HG02970 (cell line): ENCODE results near the gene QRICH2.
"Not testable (repeated sequence)": the region's sequence is repeated elsewhere in the genome, so short reads cannot be mapped to it uniquely, and the experiment has no call there.

ENCODE experiments used
- ATAC-seq: cut with Tn5 transposase; IDR thresholded peaks from one replicate; pipeline ENCODE4 v1.9.1; 2021; ENCODE audit warnings: mild to moderate bottlenecking, moderate library complexity, moderate number of reproducible peaks; ENCODE audit not compliant: unreplicated experiment, low FRiP score

QRICH2 gene, protein sequence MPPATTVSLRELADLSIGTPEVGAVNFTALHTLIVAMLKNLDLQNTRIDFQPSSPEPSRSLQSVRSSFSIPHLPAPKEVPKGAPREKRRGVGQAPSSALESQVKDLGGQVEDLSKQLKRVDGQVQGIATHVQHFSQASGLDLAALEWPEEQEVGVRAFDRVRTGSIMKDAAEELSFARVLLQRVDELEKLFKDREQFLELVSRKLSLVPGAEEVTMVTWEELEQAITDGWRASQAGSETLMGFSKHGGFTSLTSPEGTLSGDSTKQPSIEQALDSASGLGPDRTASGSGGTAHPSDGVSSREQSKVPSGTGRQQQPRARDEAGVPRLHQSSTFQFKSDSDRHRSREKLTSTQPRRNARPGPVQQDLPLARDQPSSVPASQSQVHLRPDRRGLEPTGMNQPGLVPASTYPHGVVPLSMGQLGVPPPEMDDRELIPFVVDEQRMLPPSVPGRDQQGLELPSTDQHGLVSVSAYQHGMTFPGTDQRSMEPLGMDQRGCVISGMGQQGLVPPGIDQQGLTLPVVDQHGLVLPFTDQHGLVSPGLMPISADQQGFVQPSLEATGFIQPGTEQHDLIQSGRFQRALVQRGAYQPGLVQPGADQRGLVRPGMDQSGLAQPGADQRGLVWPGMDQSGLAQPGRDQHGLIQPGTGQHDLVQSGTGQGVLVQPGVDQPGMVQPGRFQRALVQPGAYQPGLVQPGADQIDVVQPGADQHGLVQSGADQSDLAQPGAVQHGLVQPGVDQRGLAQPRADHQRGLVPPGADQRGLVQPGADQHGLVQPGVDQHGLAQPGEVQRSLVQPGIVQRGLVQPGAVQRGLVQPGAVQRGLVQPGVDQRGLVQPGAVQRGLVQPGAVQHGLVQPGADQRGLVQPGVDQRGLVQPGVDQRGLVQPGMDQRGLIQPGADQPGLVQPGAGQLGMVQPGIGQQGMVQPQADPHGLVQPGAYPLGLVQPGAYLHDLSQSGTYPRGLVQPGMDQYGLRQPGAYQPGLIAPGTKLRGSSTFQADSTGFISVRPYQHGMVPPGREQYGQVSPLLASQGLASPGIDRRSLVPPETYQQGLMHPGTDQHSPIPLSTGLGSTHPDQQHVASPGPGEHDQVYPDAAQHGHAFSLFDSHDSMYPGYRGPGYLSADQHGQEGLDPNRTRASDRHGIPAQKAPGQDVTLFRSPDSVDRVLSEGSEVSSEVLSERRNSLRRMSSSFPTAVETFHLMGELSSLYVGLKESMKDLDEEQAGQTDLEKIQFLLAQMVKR (N-terminal part only)

DNA sequence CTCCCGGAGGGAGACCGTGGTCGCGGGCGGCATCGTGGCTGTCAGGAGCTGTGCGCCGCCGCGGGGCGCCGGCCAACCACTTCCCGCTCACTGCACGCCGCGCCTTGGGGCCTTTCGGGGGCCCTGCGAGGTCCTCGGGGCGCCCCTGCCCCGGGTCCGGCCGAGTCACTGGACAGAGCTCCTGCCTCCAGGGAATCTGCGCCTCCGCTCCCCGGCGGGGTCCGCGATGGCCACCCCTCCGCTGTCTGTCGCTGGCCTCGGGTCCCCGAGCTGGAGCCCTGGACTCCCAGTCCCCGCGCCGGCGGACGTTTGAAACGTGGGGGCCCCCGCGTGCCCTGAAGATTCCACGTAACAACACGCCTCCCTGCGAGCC is at the start of gene QRICH2:
Gene QRICH2, minus strand, starts transcription at position 311 of the 373 bp plus-strand sequence. Its CDS starts 278 bp downstream, at position 33.
- no peak for ATAC-seq

DNA sequence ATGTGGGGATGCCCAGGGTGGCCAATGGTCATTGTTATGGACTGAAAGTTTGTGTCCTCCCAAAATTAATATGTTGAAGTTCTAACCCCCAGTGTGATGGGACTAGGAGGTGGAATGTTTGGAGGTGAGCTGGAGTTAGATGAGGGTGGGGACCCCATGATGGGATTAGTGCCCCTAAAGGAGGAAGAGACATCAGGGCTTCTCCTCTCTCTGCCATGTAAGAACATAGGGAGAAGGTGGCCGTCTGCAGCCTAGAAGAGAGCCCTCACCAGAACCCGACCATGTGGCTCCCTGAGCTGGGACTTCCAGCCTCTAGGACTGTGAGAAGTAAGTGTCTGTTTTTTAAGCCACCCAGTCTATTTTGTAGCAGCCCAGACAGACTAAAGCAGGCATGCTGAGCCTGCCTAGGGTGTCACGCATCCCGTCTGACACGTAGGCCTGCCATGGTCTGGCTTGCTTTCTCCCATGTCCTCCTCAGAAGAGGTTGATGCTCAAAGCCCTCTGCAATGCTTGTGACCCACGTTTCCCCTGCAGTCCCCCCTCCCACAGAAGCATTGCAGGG is 49.6 kb upstream of the QRICH2 start:
- ATAC-seq, result no peak

DNA sequence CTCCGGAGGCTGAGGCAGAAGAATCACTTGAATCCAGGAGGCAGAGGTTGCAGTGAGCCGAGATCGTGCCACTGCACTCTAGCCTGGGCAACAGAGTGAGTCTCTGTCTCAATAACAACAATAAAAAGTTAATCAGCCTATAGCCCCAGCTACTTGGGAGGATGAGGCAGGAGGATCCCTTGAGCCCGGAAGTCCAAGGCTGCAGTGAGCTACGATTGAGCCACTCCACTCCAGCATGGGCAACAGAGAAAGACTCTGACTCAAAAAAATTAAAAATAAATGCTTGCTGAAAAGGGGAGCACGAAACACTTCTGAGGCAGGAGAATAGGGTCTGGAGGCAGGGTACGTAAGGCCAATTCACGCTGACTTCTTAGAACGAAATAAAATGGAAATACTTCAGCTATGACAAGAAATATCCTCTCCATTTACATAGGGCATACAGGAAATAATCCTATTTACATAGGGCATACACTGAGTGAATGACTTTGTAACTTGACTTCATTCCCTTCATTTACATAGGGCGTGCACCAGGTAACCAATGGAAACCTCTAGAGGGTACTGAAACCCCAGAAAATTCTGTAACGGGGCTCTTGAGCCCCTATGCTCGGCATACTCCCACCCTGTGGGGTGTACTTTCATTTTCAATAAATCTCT is 48.9 kb upstream of the QRICH2 start:
- ATAC-seq, result no peak

DNA sequence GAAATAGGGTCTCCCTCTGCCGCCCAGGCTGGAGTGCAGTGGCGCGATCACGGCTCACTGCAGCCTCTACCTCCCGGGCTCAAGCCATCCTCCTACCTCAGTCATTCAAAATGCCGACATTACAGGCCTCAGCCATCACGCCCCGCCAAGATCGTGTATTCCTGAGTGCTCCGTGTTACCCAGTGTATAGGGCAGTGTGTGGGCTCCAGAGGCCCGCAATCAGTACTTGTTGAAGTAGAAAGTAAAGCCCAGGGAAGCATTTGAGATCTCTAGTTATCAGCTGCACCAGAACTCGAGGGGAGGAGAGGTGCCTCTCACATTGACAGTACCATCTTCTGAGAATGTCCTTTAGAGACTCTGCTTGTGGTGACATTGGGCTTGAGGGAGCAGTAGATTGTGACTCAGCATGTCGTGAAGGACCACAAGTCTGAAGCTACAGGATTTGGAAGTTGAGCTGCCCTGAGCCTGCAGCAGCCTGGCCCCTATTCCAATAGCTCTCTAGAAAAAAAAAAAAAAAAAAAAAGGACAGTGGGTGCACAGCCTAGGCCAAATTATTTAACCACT is 46.8 kb upstream of the QRICH2 start:
- ATAC-seq, result no peak

DNA sequence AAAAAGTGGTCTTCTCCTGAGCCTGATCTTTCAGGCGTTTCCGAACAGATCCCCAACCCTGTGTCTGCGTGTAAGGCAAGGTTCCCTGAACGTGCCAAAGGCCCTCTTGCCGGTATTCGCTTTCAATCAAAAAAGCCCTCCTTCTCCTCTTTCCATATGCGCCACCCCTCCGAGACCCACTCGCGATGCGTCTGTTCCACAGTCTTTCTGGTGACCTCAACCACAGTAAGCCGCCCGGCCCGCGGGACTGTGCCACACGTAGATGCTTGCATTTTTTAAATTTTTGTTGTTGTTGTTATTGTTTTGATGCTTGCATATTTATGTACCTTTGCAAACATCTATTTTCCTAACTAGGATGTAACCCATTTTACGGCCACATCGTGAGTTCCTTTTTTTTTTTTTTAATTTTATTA is 46.2 kb upstream of the QRICH2 start:
- ATAC-seq, result no peak

DNA sequence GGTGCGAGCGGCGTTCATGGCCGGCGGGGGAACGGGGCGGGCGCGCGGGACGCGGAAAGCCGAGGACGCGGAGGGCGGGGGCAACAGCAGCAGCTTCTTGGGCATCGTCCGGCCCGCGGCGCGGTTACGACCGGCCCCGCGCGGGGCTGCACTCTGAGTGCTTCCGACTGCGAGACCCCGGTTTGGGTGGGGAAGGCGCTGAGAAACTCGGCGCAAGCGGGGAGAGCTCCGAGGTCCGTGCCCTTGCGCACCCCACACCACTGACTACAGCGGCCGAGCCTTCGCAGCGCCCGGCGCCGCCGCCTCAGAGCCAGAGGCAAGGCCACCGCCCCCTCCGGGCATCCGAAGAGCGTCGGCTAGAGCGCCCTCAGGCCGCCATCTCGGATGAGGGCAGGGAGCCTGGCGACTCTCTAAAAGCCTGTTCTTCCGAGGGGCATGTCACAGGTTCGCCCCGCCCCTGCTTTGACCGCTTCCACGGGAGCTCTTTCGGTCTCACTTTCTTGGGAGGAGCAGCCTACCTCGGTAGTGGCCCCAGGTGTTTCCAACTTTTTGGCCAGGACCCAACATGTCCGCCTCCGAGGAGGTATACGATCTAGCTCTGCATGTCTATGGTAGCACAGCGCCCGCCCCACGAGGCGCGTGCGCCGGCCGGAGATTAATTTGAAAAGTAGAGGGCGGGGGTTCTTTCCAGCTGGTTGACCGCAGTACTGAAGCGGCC is 45.7 kb upstream of the QRICH2 start, which contains the start of gene PRPSAP1:
Gene PRPSAP1, minus strand, starts transcription at position 318 of the 718 bp plus-strand sequence. Its CDS starts 213 bp downstream, at position 105.
- peak; percentile 84 for ATAC-seq

DNA sequence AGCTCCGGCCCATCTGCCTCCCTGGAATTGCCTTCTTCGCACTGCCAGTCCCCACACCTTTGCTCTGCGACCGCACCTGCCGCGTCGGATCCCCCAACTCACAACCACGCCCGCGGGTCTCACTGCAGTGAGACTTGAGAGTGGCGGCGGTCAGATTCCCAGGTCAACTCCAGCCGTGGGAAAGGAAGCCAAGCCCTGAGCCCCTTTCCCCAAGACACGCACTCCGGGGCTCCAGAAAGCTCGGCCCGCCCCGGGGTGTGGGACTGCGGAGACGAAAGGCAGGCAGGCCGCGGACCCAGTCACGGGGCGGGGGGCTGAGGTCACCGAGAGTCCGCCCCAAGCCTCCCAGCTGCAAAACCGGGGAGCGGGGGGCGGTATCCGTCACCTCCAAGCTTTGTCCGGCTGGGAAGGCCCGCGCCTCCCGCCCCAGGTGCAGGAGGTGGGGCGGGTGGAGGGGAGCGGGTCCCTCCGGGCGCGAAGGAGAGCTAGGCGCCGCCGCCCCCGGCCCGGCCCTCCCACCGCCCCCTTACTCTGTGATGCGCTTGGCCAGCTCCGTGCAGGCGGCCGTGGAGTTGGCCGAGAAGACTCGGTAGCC is 45.0 kb upstream of the QRICH2 start:
- peak; percentile 2 for ATAC-seq

DNA sequence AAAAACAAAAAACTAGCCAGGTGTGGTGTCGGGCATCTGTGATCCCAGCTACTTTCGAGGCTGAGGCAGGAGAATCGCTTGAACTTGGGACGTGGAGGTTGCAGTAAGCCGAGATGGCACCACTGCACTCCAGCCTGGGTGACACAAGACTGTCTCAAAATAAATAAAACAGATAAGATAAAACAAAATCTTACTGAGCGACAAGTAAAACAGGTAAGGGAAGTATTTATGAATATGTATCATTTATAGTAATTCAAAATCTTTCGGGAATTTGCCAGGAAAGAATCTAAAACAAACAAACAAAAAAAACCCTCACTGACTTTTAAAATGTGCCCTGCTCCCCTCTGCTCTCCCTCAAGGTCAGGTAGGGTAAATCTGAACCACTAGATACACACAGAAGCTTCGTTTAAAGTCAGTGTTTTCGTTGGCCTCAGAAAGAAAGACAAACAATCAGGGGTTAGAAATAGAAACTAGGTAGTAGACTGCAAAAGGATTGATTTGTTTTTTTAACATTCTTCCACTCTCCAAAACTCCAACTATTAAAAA is 43.5 kb upstream of the QRICH2 start:
- no peak for ATAC-seq

DNA sequence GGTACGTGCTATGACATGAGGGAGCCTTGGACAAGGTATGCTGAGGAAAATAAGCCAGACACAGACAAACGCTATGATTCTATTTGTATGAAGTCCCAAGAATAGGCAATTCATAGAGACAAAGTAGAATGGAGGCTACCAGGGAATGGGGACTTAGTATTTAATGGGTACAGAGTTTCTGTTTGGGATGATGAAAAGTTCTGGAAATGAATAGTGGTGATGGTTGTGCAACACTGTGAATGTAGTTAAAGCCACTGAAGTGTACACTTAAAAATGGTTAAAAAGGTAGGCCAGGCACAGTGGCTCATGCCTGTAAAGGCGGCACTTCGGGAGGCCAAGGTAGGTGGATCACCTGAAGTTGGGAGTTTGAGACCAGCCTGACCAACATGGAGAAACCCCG is 42.4 kb upstream of the QRICH2 start:
- ATAC-seq, result no peak

DNA sequence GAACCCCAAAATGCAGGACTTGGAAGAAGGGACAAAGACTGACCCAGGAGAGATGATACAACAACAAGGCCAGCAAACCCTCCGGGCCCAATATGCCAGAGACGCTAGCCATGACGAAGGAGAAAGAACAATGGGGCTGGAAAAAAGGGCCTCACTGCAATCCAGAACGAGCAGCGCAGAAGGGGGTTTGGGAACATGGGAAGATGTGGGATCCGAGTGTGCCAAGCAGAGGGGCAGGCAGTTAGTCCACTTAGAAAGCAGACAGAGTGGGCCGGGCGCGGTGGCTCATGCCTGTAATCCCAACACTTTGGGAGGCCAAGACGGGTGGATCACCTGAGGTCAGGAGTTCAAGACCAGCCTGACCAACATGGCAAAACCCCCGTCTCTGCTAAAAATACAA is 38.9 kb upstream of the QRICH2 start:
- ATAC-seq, result not testable (repeated sequence)

DNA sequence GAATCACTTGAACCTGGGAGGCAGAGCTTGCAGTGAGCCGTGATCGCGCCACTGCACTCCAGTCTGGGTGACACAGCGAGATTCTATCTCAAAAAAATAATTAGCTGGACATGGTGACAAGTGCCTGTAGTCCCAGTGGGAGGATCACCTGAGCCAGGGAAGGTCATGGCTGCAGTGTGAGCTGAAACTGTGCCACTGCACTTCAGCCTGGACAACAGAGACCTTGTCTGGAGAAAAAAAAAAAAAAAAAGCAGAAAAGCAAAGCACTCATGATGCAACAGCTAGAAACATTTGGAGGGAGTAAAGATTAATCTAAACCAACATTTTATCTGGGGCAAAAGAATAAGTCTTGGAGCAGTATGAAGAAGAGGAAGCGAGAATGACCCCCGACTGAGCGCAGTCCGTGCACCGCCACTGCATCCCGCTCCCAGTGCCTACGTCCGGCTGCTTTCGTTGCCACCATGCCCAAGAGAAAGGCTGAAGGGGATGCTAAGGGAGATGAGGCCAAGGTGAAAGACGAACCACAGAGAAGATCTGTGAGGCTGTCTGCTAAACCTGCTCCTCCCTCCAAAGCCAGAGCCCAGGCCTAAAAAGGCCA is 37.4 kb upstream of the QRICH2 start:
- ATAC-seq, result no peak

DNA sequence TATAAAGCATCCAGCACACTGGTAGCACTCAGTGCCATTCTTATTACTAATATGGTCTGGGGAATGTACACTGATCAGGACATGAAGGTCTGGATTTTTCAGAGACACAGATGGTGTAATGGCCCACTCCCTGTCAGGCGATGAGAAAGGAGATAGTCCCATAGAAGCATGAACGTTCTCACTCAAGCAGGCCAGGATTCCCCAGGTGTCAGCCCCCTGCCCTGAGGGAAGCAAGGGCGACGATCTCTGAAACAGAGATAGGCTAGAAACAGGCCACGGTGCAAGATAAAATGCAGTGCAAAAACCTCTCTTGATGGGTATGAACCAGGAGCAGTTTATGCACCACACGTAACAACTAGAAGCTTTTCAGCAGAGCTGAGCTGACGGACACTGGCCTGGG is 35.0 kb upstream of the QRICH2 start:
- ATAC-seq, result no peak

DNA sequence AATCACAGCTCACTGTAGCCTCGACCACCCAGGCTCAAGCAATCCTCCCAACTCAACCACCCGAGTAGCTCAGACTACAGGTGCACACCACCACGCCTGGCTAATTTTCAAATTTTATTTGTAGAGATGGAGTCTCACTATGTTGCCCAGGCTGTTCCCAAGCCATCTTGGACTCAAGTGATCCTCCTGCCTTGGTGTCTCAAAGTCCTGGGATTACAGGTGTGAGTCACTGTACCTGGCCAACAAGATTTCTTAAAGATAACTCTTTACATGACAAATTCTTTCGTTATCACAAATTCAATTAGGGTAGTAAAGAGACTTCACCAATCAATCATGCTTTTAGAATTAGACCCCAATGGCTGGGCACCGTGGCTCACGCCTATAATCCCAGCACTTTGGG is 33.2 kb upstream of the QRICH2 start:
- no peak for ATAC-seq

DNA sequence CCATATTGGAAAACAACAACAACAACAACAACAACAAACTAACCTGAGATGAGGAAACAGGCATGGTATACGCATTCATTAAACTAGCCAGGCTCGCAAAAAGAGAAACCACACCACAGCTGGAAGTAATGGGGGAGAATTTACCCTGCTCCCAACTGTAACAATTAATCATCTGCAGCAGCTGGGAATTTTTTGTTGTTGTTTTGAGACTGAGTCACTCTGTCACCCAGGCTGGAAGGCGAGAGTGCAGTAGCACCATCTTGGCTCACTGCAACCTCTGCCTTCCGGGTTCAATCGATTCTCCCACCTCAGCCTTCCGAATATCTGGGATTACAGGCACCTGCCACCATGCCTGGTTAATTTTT is 29.3 kb upstream of the QRICH2 start:
- no peak for ATAC-seq

DNA sequence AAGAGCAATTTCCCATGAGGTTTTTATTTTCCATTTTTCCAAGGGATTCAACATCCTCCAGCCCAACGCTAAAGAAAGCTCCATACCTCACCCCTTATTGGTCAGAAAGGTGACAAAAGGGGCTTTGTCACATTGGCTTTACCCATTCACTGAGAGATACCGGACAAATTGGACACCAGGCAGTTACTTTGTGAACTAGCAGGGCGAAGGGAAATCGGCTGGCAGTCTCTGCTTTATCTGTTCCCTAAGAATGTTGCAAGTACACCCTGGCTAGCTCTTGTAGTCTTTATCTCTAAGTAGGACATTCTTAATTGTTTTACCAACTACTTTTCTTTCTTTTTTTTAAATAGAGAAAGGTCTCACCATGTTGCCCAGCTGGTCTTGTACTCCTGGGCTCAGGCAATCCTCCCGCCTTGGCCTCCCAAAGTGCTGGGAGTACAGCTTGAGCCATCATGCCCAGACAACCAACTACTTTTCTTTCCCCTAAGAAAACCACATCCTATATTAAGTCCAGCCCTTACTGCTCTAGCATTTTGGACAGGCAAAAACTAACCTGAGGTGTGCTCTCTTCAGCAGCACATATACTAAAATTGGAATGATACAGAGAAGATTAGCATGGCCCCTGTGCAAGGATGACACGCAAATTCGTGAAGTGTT is 28.8 kb upstream of the QRICH2 start:
- no peak for ATAC-seq

DNA sequence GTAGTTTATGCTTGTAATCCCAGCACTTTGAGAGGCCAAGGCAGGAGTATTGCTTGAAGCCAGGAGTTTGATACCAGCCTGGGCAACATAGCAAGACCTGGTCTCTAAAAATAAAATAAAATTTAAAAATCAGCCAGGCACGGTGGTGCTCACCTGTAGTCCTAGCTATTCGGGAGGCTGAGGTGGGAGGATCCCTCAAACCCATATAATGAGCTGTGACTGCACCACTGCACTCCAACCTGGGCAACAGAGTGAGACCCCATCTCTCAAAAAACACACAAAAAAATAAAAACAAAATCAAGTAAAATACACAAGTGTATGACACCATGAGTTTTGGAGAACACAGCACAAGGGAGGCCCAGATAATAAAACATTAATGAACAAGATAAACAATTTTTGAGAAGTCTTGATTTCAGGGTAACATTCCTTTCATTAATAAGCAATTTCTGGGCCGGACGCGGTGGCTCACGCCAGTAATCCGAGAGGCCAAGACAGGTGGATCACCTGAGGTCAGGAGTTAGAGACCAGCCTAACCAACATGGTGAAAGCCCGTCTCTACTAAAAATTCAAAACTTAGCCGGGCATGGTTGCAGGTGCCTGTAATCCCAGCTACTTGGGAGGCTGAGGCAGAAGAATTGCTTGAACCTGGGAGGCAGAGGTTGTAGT is 27.8 kb upstream of the QRICH2 start:
- no peak for ATAC-seq
